K562 (cell line): ENCODE data around the gene ATG10. TPM values are rescaled to one million over a fixed set of nuclear protein-coding genes. Genes with fewer than 3 reads are reported as not detected.
"Not testable (repeated sequence)": the region's sequence is repeated elsewhere in the genome, so short reads cannot be mapped to it uniquely, and the experiment has no call there.

Source experiments
- CBFA2T2 ChIP-seq: fragments of 450-650 bp; conservative IDR thresholded peaks from 2 replicates; pipeline ENCODE4 v1.6.1; 2017; ENCODE audit warnings: mild to moderate bottlenecking
- CREM ChIP-seq: IDR thresholded peaks from 2 replicates; pipeline ENCODE4 v1.6.1; 2014; ENCODE audit warnings: antibody characterized with exemption, low read depth
- DMBX1 ChIP-seq: fragments of 250-450 bp; sonication (Bioruptor Pico); IDR thresholded peaks from 2 replicates; pipeline ENCODE4 v1.8.0; 2022; ENCODE audit warnings: inconsistent platforms, mild to moderate bottlenecking, moderate library complexity, borderline replicate concordance
- EGR1 ChIP-seq: fragments of 450-650 bp; conservative IDR thresholded peaks from 2 replicates; pipeline ENCODE4 v1.6.1; 2017; ENCODE audit warnings: mild to moderate bottlenecking
- EP300 ChIP-seq: IDR thresholded peaks from 2 replicates; pipeline ENCODE4 v1.6.1; 2012; ENCODE audit warnings: low read length, improper control_type of control experiment
- ESRRA ChIP-seq: fragments of 450-650 bp; IDR thresholded peaks from 2 replicates; pipeline ENCODE4 v1.6.1; 2014; ENCODE audit warnings: low read depth, mild to moderate bottlenecking, moderate library complexity, borderline replicate concordance
- ETV1 ChIP-seq: fragments of 450-650 bp; conservative IDR thresholded peaks from 2 replicates; pipeline ENCODE4 v1.6.1; 2016; ENCODE audit warnings: missing genetic modification characterization, control low read depth, low read depth, missing compliant biosample characterization
- GABPA ChIP-seq: fragments of 200-800 bp; sonication (Bioruptor generic); conservative IDR thresholded peaks from 2 replicates; pipeline ENCODE4 v1.6.1; 2016; ENCODE audit warnings: low read depth, missing genetic modification characterization, missing compliant biosample characterization
- GABPB1 ChIP-seq: sonication (generic); formaldehyde crosslinking; IDR thresholded peaks from 2 replicates; pipeline ENCODE4 v1.8.0; 2022; ENCODE audit warnings: mild to moderate bottlenecking, missing genetic modification reagents
- GATA2 ChIP-seq: sonication (generic); formaldehyde crosslinking; IDR thresholded peaks from 2 replicates; pipeline ENCODE4 v1.4.0; 2020; ENCODE audit warnings: mild to moderate bottlenecking, missing genetic modification reagents
- HDAC1 ChIP-seq, 2 experiments: fragments of 450-650 bp; IDR thresholded peaks; 2 replicates each; pipeline ENCODE4 v1.6.1; 2016 to 2017; ENCODE audit warnings: inconsistent platforms in 1 of 2, mild to moderate bottlenecking in 1 of 2, moderate library complexity in 1 of 2
- HDAC2 ChIP-seq: fragments of 450-650 bp; IDR thresholded peaks from 2 replicates; pipeline ENCODE4 v1.6.1; 2016; ENCODE audit warnings: mild to moderate bottlenecking
- HDGF ChIP-seq: fragments of 450-650 bp; IDR thresholded peaks from 2 replicates; pipeline ENCODE4 v1.6.1; 2016
- JUND ChIP-seq, 2 experiments: IDR thresholded peaks; 2 replicates in 1 of 2; 3 replicates in 1 of 2; pipeline ENCODE4 v1.6.1; 2011; ENCODE audit warnings: borderline replicate concordance in 2 of 2, low read depth in 2 of 2, low read length in 2 of 2, improper control_type of control experiment in 1 of 2, missing biosample characterization in 1 of 2, missing genetic modification characterization in 1 of 2, missing genetic modification reagents in 1 of 2
- L3MBTL2 ChIP-seq: fragments of 450-650 bp; IDR thresholded peaks from 2 replicates; pipeline ENCODE4 v1.6.1; 2016; ENCODE audit warnings: mild to moderate bottlenecking, moderate library complexity
- NCOR1 ChIP-seq: fragments of 450-650 bp; IDR thresholded peaks from 2 replicates; pipeline ENCODE4 v1.6.1; 2016; ENCODE audit warnings: mild to moderate bottlenecking, moderate library complexity
- NFIC ChIP-seq: fragments of 450-650 bp; IDR thresholded peaks from 2 replicates; pipeline ENCODE4 v1.6.1; 2017; ENCODE audit warnings: mild to moderate bottlenecking, inconsistent platforms
- POLR2AphosphoS5 ChIP-seq: IDR thresholded peaks from 2 replicates; pipeline ENCODE4 v1.6.1; 2011; ENCODE audit warnings: mild to moderate bottlenecking, low read depth, low read length, moderate library complexity; ENCODE audit not compliant: control insufficient read depth, insufficient read depth
- SMAD4 ChIP-seq: fragments of 250-450 bp; sonication (Bioruptor Pico); conservative IDR thresholded peaks from 2 replicates; pipeline ENCODE4 v1.8.0; 2021; ENCODE audit warnings: inconsistent platforms, mild to moderate bottlenecking, moderate library complexity
- SMARCC2 ChIP-seq: fragments of 450-650 bp; IDR thresholded peaks from 2 replicates; pipeline ENCODE4 v1.6.1; 2017; ENCODE audit warnings: antibody characterized with exemption, moderate library complexity, mild to moderate bottlenecking, low read depth
- SMARCE1 ChIP-seq: fragments of 450-650 bp; IDR thresholded peaks from 2 replicates; pipeline ENCODE4 v1.7.1; 2016; ENCODE audit warnings: mild to moderate bottlenecking
- SOX6 ChIP-seq: fragments of 450-650 bp; IDR thresholded peaks from 2 replicates; pipeline ENCODE4 v1.6.1; 2014; ENCODE audit warnings: mild to moderate bottlenecking
- TEAD4 ChIP-seq, 2 experiments: sonication (generic) in 1 of 2; formaldehyde crosslinking in 1 of 2; IDR thresholded peaks; 2 replicates each; pipeline versions ENCODE4 v1.6.1 to v1.8.0; 2012 to 2022; ENCODE audit warnings: borderline replicate concordance in 1 of 2, inconsistent platforms in 1 of 2, low read length in 1 of 2, mild to moderate bottlenecking in 1 of 2, missing genetic modification reagents in 1 of 2
- ZBTB7A ChIP-seq: IDR thresholded peaks from 2 replicates; pipeline ENCODE4 v1.6.1; 2011; ENCODE audit warnings: low read depth, mild to moderate bottlenecking, low read length, moderate library complexity, borderline replicate concordance; ENCODE audit not compliant: control insufficient read depth
- ZFX ChIP-seq: sonication (generic); formaldehyde crosslinking; IDR thresholded peaks from 2 replicates; pipeline ENCODE4 v1.8.0; 2022; ENCODE audit warnings: mild to moderate bottlenecking, missing genetic modification reagents, moderate library complexity
- ZNF316 ChIP-seq: fragments of 450-650 bp; IDR thresholded peaks from 2 replicates; pipeline ENCODE4 v1.6.1; 2016
- ZNF444 ChIP-seq: fragments of 250-450 bp; sonication (Bioruptor Pico); IDR thresholded peaks from 2 replicates; pipeline ENCODE4 v1.4.0; 2020; ENCODE audit warnings: mild to moderate bottlenecking, moderate library complexity
- polyA plus RNA-seq, 8 experiments: library from polyadenylated mRNA; depleted of rRNA in 4 of 8; stranded (reverse) in 5 of 8; unstranded in 3 of 8; fragments of >200 nt; fragmentation: Nextera tagmentation in 2 of 8; fragmentation: Illumina TruSeq in 1 of 8; extraction: Ambion mirVana in 2 of 8; extraction: Trizol in 1 of 8; gene quantifications; 2 replicates each; pipeline versions ENCODE4 v1.2.1 to v1.2.3, GENCODE V29; 2011 to 2014; ENCODE audit warnings: inconsistent platforms in 1 of 8, missing spikeins in 1 of 8
- total RNA-seq, 7 experiments: library from RNA; depleted of rRNA in 6 of 7; stranded (reverse); fragments of >200 nt in 6 of 7; fragmentation: Illumina TruSeq in 2 of 7; extraction: Trizol in 2 of 7; gene quantifications; 2 replicates each; pipeline versions ENCODE4 v1.2.1 to v1.2.3, GENCODE V29; 2011 to 2021; ENCODE audit warnings: low replicate concordance in 1 of 7
- TF ChIP-seq, protein P1 (sequence below): fragments of 450-650 bp; formaldehyde crosslinking; IDR thresholded peaks from 2 replicates; pipeline ENCODE4 v1.4.0; 2022; ENCODE audit warnings: missing genetic modification characterization
- TF ChIP-seq, protein P2 (sequence below): fragments of 200-800 bp; sonication (Bioruptor generic); IDR thresholded peaks from 2 replicates; pipeline ENCODE4 v1.6.1; 2017; ENCODE audit warnings: missing genetic modification characterization, missing compliant biosample characterization

Gene ATG10
- total and polyA plus RNA-seq, 9 of the 15 experiments (the other 6 are each of a cell fraction or from before 2014, with no cell fraction given) = 7.0 to 18.8 (median 14.6) TPM

DNA sequence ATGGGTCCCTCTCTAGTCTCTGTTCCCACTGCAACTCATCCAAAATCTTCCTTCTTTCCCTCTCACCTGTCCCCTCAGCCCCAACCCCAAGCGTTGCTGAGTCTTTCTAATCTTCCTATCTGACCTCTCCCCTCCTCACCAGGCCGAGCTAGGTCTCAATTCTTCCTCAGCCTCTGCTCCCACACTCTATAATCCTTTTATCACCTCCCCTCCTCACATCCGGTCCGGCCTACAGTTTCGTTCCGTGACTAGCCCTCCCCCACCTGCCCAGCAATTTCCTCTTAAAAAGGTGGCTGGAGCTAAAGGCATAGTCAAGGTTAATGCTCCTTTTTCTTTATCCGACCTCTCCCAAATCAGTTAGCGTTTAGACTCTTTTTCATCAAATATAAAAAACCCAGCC is 17.0 kb upstream of the ATG10 start (continued):
- TF ChIP-seq TEAD4 (IDR thresholded peaks at IDR 0.05; ENCODE audit: low read length) (peak; percentile 64), GATA2 (CRISPR knock-in tag) (0 out of 2 replicates have a peak, but pooled peaks have one; percentile 38), ZNF316 (0 out of 2 replicates have a peak, but pooled peaks have one; percentile 13), L3MBTL2 (peak; percentile 41; the same call in 1 of the 2 replicates), NFIC (peak; percentile 57), EP300 (peak; percentile 77), ESRRA (peak; percentile 78), HDAC1 (IDR thresholded peaks at IDR 0.05) (peak in 1 of 2 experiments; percentile 75; a peak in 2 of 4 replicates), ETV1 (peak; percentile 92), POLR2AphosphoS5 (peak; percentile 52; the same call in 1 of the 2 replicates), DMBX1 (CRISPR knock-in tag) (peak; percentile 56; the same call in 1 of the 2 replicates), JUND (IDR thresholded peaks at IDR 0.05; ENCODE audit: borderline replicate concordance, low read depth, low read length) (peak; percentile 44; the same call in 1 of the 2 replicates), JUND (tag; IDR thresholded peaks at IDR 0.05; ENCODE audit: borderline replicate concordance, low read depth, low read length) (peak; percentile 39; the same call in 1 of the 3 replicates), CREM (peak; percentile 73), SMAD4 (CRISPR knock-in tag) (peak; percentile 79), HDGF (peak; percentile 40; the same call in 1 of the 2 replicates), SMARCE1 (peak; percentile 96), EGR1 (peak; percentile 61), HDAC2 (peak; percentile 64; the same call in 1 of the 2 replicates), CBFA2T2 (peak; percentile 77), SMARCC2 (peak; percentile 79), ZFX (CRISPR knock-in tag) (peak; percentile 51), GABPB1 (CRISPR knock-in tag) (peak; percentile 60), GABPA (tag) (peak; percentile 71), SOX6 (peak; percentile 80), ZNF444 (CRISPR knock-in tag) (peak; percentile 22; the same call in 1 of the 2 replicates), ZBTB7A (peak; percentile 54; the same call in 1 of the 2 replicates), NCOR1 (peak; percentile 86)
- TF ChIP-seq TEAD4 (CRISPR knock-in tag; IDR thresholded peaks at IDR 0.05; ENCODE audit: borderline replicate concordance) = not testable (repeated sequence)
- TF ChIP-seq, protein P1, sequence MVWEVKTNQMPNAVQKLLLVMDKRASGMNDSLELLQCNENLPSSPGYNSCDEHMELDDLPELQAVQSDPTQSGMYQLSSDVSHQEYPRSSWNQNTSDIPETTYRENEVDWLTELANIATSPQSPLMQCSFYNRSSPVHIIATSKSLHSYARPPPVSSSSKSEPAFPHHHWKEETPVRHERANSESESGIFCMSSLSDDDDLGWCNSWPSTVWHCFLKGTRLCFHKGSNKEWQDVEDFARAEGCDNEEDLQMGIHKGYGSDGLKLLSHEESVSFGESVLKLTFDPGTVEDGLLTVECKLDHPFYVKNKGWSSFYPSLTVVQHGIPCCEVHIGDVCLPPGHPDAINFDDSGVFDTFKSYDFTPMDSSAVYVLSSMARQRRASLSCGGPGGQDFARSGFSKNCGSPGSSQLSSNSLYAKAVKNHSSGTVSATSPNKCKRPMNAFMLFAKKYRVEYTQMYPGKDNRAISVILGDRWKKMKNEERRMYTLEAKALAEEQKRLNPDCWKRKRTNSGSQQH (CRISPR knock-in tag) = 0 out of 2 replicates have a peak, but pooled peaks have one; percentile 20
- TF ChIP-seq, protein P2, sequence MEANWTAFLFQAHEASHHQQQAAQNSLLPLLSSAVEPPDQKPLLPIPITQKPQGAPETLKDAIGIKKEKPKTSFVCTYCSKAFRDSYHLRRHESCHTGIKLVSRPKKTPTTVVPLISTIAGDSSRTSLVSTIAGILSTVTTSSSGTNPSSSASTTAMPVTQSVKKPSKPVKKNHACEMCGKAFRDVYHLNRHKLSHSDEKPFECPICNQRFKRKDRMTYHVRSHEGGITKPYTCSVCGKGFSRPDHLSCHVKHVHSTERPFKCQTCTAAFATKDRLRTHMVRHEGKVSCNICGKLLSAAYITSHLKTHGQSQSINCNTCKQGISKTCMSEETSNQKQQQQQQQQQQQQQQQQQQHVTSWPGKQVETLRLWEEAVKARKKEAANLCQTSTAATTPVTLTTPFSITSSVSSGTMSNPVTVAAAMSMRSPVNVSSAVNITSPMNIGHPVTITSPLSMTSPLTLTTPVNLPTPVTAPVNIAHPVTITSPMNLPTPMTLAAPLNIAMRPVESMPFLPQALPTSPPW (CRISPR knock-in tag) = peak; percentile 31; the same call in 1 of the 2 replicates
